ENCODE data around the gene B4GALNT2. TPM values are rescaled to one million over a fixed set of nuclear protein-coding genes. Genes with fewer than 3 reads are reported as not detected.

The B4GALNT2 gene
- total and polyA plus RNA-seq, 2 of the 8 experiments (the other 6 are each of a cell fraction or from before 2014, with no cell fraction given), result not detected

- TF ChIP-seq MAFK (IDR thresholded peaks at IDR 0.05; ENCODE audit: low read depth, low read length), result no peak
- TF ChIP-seq SIX5 (IDR thresholded peaks at IDR 0.05; ENCODE audit: low read depth, low read length), result no peak
- 0 out of 2 replicates have a peak, but pooled peaks have one; percentile 28 for TF ChIP-seq TBP (IDR thresholded peaks at IDR 0.05; ENCODE audit: low read depth, low read length)
- no peak for TF ChIP-seq SP4 (IDR thresholded peaks at IDR 0.05; ENCODE audit: low read length)
- peak; percentile 17; the same call in 1 of the 2 replicates for TF ChIP-seq KDM1A (IDR thresholded peaks at IDR 0.05; ENCODE audit: borderline replicate concordance, low read length)
- TF ChIP-seq SIN3A (conservative IDR thresholded peaks at IDR 0.05 in 1 of 2, IDR thresholded peaks at IDR 0.05 in 1 of 2; ENCODE audit: low read depth in 1 of 2, low read length in 2 of 2), result no peak
- no peak for TF ChIP-seq JUN (IDR thresholded peaks at IDR 0.05; ENCODE audit: low read depth, low read length)
- TF ChIP-seq YY1 (IDR thresholded peaks at IDR 0.05; ENCODE audit: low read depth, low read length), result 0 out of 2 replicates have a peak, but pooled peaks have one; percentile 5
- no peak for TF ChIP-seq CBX8 (IDR thresholded peaks at IDR 0.05; ENCODE audit: borderline replicate concordance, low read depth, low read length)
- peak; percentile 55 for TF ChIP-seq ASH2L (IDR thresholded peaks at IDR 0.05; ENCODE audit: low read length)
- TF ChIP-seq POLR2A (IDR thresholded peaks at IDR 0.05; ENCODE audit: control extremely low read depth in 1 of 2, low read depth in 2 of 2, low read length in 2 of 2), result peak in 1 of 2 experiments; percentile 40; a peak in 1 of 3 replicates
These were observed 77.8 kb downstream of the B4GALNT2 start, which contains the start of the genes ABI3 and GNGT2 (continued) for GRCh38 chr17:49210158-49211029.
